ENCODE measurements around the gene SH3YL1. TPM values are rescaled to one million over a fixed set of nuclear protein-coding genes. Genes with fewer than 3 reads are reported as not detected.

The SH3YL1 gene
- total and polyA plus RNA-seq, 5 experiments from 2014 or later = 38.1 to 92.0 (median 62.8) TPM

DNA sequence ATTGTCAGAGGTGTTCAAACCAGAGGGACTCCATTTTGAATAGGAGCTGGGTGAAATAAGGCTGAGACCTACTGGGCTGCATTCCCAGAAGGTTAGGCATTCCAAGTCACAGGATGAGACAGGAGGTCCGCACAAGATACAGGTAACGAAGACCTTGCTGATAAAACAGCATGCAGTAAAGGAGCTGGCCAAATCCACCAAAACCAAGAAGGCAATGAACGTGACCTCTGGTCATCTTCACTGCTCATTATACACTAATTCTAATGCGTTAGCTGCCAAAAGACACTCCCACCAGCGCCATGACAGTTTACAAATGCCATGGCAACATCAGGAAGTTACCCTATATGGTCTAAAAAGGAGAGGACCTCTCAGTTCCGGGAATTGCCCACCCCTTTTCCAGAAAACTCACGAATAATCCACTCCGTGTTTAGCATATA is 10.6 kb downstream of the SH3YL1 start:
- H3K27me3 Mint-ChIP-seq = no peaks in the 10 kb centered on the region
- no peak overlapping the region for H3K27ac Mint-ChIP-seq
- ATAC-seq (no peak), DNase-seq (no peak)
- H3K9me3 Mint-ChIP-seq = peaks cover 0 to 12% (median 4%) of the 10 kb centered on the region in 9 donors
- H3K4me1 Mint-ChIP-seq = peaks cover 0 to 3% (median 0%) of the 10 kb centered on the region in 4 donors
- peaks cover 9 to 23% (median 19%) of the 10 kb centered on the region in 3 donors for H3K36me3 Mint-ChIP-seq
- H3K4me3 Mint-ChIP-seq = no peak overlapping the region
- POLR2A ChIA-PET = no interaction called here

DNA sequence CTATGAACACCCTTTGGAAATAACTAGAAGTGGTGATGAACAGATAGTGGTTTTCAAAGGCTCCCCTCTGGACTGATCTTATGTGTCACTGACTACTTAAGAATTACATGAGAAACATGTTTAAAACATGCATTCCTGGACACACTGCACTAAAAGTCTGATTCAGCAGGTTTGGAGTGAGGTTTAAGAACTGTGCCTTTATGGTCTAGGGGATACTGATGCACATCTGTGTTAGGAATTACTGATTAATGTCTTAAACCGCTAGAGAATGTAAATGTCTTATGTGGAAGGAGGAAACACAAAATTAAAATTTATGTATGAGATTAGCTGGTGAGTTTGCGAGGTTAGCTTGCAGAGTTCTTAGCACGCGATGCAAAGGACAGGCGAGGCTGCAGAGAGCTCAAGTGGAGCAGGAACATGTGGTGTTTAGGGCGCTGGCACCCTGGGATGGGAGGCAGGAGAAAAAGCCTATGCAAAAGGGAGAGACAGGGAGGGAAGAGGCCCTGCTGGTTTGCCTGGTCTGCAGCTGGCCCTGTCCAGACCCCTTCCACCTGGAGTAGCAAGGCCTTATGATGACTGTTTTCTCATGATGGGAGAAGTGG is 11.7 kb downstream of the SH3YL1 start:
- POLR2A ChIA-PET = interaction anchor here (0.6 kb wide), 1 partner anchor 479 kb away, joined by 3 read pairs; no protein-coding TSS in a partner anchor
- peak overlapping the region in 1 of 10 donors; percentile 22 for H3K27ac Mint-ChIP-seq
- peaks cover 0 to 3% (median 0%) of the 10 kb centered on the region in 4 donors for H3K4me1 Mint-ChIP-seq
- DNase-seq (no peak), ATAC-seq (no peak)
- no peaks in the 10 kb centered on the region for H3K27me3 Mint-ChIP-seq
- peaks cover 4 to 31% (median 15%) of the 10 kb centered on the region in 3 donors for H3K36me3 Mint-ChIP-seq
- peaks cover 0 to 1% (median 0%) of the 10 kb centered on the region in 9 donors for H3K9me3 Mint-ChIP-seq
- H3K4me3 Mint-ChIP-seq = no peak overlapping the region

DNA sequence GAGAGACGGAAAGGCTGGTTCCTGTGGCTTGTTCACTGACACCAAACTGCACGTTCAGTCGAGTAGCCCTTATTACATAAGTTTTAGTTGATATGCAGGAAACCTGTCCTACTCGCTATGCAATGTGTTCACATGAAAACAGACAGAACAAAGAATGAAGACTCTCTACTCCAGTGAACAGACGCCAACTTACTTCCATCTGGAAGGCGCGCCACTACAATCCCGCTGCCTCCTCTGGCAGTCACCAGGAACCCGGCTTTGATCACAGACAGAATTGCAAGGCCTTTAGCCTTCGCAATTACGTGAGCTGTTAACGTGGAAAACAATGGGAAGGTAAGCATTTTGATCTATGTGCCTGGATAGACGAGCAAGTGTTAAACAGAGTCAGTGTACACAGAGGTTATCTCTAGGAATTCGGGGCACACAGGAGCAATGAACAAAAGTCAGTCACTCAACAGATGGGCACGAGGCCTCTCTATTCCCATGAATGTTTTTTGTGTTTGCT is 14.2 kb downstream of the SH3YL1 start:
- ATAC-seq = no peak
- no peak overlapping the region for H3K27ac Mint-ChIP-seq
- POLR2A ChIA-PET = no interaction called here
- H3K9me3 Mint-ChIP-seq = no peaks in the 10 kb centered on the region
- H3K27me3 Mint-ChIP-seq = no peaks in the 10 kb centered on the region
- H3K4me1 Mint-ChIP-seq = peaks cover 7 to 9% (median 8%) of the 10 kb centered on the region in 4 donors
- no peak for DNase-seq
- H3K36me3 Mint-ChIP-seq = peaks cover 4 to 46% (median 21%) of the 10 kb centered on the region in 3 donors
- no peak overlapping the region for H3K4me3 Mint-ChIP-seq

DNA sequence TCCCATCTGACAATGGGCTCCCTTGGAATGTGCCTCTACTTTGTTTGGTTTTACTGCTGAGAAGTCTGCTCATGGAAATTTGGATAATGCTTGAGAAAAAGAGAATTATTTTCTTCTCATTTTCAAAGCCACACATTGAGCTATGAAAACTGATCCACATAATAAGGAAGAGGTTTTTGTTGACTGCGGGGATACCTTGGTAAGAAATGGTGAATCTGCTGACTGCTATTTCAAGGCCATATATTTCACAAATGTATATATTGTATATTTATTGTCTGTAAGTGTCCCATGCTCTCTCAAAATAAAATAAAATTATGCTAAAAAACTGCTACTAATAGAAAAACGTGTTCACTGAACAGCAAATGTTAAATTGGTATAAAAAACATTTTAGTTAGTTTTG is 15.1 kb downstream of the SH3YL1 start:
- Mint-ChIP-seq H3K4me3 (no peak overlapping the region), H3K9me3 (no peaks in the 10 kb centered on the region), H3K36me3 (peaks cover 6 to 54% (median 28%) of the 10 kb centered on the region in 3 donors), H3K4me1 (peaks cover 7 to 10% (median 8%) of the 10 kb centered on the region in 4 donors), H3K27me3 (no peaks in the 10 kb centered on the region), H3K27ac (no peak overlapping the region)
- POLR2A ChIA-PET = no interaction called here
- DNase-seq (no peak), ATAC-seq (no peak)

GRCh38 chr2:246489-247144 is 17.2 kb downstream of the SH3YL1 start:
- Mint-ChIP-seq H3K27me3 (no peaks in the 10 kb centered on the region), H3K4me3 (no peak overlapping the region), H3K36me3 (peaks cover 13 to 67% (median 37%) of the 10 kb centered on the region in 3 donors), H3K4me1 (peaks cover 4 to 10% (median 7%) of the 10 kb centered on the region in 4 donors), H3K27ac (peak overlapping the region in 2 of 10 donors; percentile 28 to 58), H3K9me3 (peaks cover 0 to 5% (median 0%) of the 10 kb centered on the region in 9 donors)
- ATAC-seq (peak; percentile 42 to 60), DNase-seq (peak in 9 of 10 donors; percentile 9 to 66 (median 44))
- POLR2A ChIA-PET = no interaction called here

DNA sequence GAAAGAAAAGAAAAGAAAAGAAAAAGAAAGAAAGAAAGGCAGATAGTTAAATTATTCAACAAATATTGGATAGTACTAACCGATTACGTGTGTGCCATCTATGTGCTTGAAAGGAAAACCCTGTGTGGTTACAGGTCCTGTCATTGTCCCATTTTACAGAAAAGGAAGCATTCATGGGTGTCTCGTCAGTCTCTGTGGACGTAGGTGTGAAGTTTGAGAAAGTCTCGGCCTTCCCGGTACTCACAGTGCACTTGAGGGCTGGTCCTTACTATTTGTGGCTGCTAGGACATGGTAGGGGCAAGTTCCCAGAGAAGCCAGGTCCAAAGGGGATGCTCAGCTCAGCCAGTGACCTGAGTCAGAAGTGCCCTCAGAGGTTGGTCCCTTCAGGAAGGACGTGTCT is 19.3 kb downstream of the SH3YL1 start:
- Mint-ChIP-seq H3K4me1 (peaks cover 7 to 10% (median 8%) of the 10 kb centered on the region in 4 donors), H3K9me3 (peaks cover 0 to 14% (median 3%) of the 10 kb centered on the region in 9 donors), H3K27me3 (no peaks in the 10 kb centered on the region), H3K4me3 (no peak overlapping the region), H3K36me3 (peaks cover 28 to 84% (median 52%) of the 10 kb centered on the region in 3 donors), H3K27ac (peak overlapping the region in 2 of 10 donors; percentile 53 to 90)
- POLR2A ChIA-PET = no interaction called here
- no peak for DNase-seq
- ATAC-seq = no peak

GRCh38 chr2:238869-239268 is 25.0 kb downstream of the SH3YL1 start:
- Mint-ChIP-seq H3K27me3 (no peaks in the 10 kb centered on the region), H3K27ac (peak overlapping the region in 2 of 10 donors; percentile 2 to 6), H3K9me3 (peaks cover 0 to 14% (median 3%) of the 10 kb centered on the region in 9 donors), H3K4me1 (peaks cover 3 to 15% (median 11%) of the 10 kb centered on the region in 4 donors), H3K36me3 (peaks cover 28 to 64% (median 45%) of the 10 kb centered on the region in 3 donors), H3K4me3 (peak overlapping the region in 2 of 10 donors; percentile 0 to 16)
- ATAC-seq = no peak
- no peak for DNase-seq
- POLR2A ChIA-PET = no interaction called here

GRCh38 chr2:238431-238830 is 25.4 kb downstream of the SH3YL1 start:
- H3K36me3 Mint-ChIP-seq = peaks cover 23 to 64% (median 43%) of the 10 kb centered on the region in 3 donors
- no peaks in the 10 kb centered on the region for H3K27me3 Mint-ChIP-seq
- peaks cover 0 to 14% (median 3%) of the 10 kb centered on the region in 9 donors for H3K9me3 Mint-ChIP-seq
- H3K27ac Mint-ChIP-seq = peak overlapping the region in 4 of 10 donors; percentile 2 to 48 (median 21)
- DNase-seq (no peak), ATAC-seq (no peak)
- POLR2A ChIA-PET = no interaction called here
- H3K4me1 Mint-ChIP-seq = peaks cover 3 to 15% (median 11%) of the 10 kb centered on the region in 4 donors
- H3K4me3 Mint-ChIP-seq = peak overlapping the region in 2 of 10 donors; percentile 16 to 61

- Mint-ChIP-seq H3K9me3 (peaks cover 0 to 11% (median 3%) of the 10 kb centered on the region in 9 donors), H3K4me3 (peak overlapping the region in 1 of 10 donors; percentile 61), H3K4me1 (peaks cover 3 to 15% (median 11%) of the 10 kb centered on the region in 4 donors), H3K27me3 (no peaks in the 10 kb centered on the region), H3K36me3 (peaks cover 22 to 63% (median 41%) of the 10 kb centered on the region in 3 donors), H3K27ac (peak overlapping the region in 3 of 10 donors; percentile 6 to 77 (median 16))
- DNase-seq (no peak), ATAC-seq (no peak)
- POLR2A ChIA-PET = interaction anchor here (0.7 to 1.2 kb wide), 2 partner anchors 12 to 62 kb away, joined by 3 read pairs; no protein-coding TSS in a partner anchor
Observed at GRCh38 chr2:237878-238277, 26.0 kb downstream of the SH3YL1 start.

DNA sequence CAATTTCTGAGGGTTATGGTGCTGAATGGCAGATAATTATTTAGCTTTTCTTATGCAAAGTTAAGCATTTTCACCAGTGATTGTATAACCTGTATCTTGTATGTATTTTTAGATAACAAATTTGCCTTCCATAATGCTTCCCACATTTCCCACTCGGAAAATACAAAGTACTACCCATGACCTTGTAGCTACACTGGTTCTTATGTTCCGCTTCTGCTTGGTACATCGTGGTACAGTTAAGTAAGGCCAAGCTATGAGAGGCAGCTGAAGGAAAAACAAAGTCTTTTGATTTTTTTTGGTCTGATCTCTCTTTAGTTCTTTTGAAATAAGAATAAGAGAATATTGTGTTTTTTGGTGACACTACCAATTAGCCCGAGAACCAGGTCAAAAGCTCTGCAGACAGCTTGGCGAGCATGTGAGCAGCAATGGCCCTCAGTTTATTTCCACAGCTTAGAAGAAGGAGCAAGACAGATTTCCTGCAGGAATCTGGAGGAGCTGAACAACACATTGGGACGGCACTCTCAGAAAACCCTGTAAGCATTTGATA is 26.8 kb downstream of the SH3YL1 start:
- DNase-seq = no peak
- Mint-ChIP-seq H3K27ac (peak overlapping the region in 1 of 10 donors; percentile 22), H3K4me1 (peaks cover 3 to 15% (median 11%) of the 10 kb centered on the region in 4 donors), H3K36me3 (peaks cover 15 to 61% (median 36%) of the 10 kb centered on the region in 3 donors), H3K4me3 (no peak overlapping the region), H3K27me3 (no peaks in the 10 kb centered on the region), H3K9me3 (peaks cover 0 to 10% (median 3%) of the 10 kb centered on the region in 9 donors)
- POLR2A ChIA-PET = interaction anchor here (0.6 to 1.2 kb wide), 2 partner anchors 62 to 63 kb away, joined by 3 read pairs; no protein-coding TSS in a partner anchor
- no peak for ATAC-seq

DNA sequence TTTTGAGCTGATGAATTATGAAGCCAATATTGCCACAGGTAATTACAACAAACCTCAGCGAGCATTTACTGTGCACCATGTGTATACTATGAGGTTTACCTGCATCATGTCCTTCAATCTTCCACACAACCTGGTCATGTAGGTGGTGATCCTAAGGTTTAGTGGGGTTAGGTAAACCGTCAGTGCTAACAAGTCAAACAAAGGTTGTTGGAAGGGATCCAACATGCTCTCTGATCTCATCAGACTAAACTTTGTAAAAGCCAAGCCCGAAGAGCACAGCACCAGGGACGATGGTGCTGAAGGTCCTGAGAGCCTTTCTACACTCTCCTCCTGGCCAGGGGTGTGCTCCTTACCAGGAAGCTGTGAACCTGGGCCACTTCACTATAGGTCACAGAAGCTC is 29.4 kb downstream of the SH3YL1 start:
- DNase-seq = no peak
- Mint-ChIP-seq H3K4me1 (peaks cover 0 to 15% (median 11%) of the 10 kb centered on the region in 4 donors), H3K4me3 (no peak overlapping the region), H3K27me3 (no peaks in the 10 kb centered on the region), H3K27ac (no peak overlapping the region), H3K36me3 (peaks cover 0 to 53% (median 26%) of the 10 kb centered on the region in 3 donors), H3K9me3 (no peaks in the 10 kb centered on the region)
- no peak for ATAC-seq
- POLR2A ChIA-PET = no interaction called here

GRCh38 chr2:233030-233429 is 30.8 kb downstream of the SH3YL1 start:
- POLR2A ChIA-PET = no interaction called here
- Mint-ChIP-seq H3K27me3 (no peaks in the 10 kb centered on the region), H3K4me1 (peaks cover 0 to 9% (median 5%) of the 10 kb centered on the region in 4 donors), H3K36me3 (peaks cover 0 to 57% (median 29%) of the 10 kb centered on the region in 3 donors), H3K27ac (no peak overlapping the region), H3K9me3 (no peaks in the 10 kb centered on the region), H3K4me3 (no peak overlapping the region)
- no peak for DNase-seq
- ATAC-seq = no peak

Measured in naive thymus-derived CD8-positive, alpha-beta T cell (primary cell).